GM12878 (cell line): ENCODE measurements around the gene SOCS6.

Experiments
- CREB1 ChIP-seq: IDR thresholded peaks from 2 replicates; pipeline ENCODE4 v1.6.1; 2012; ENCODE audit warnings: low read depth, mild to moderate bottlenecking, inconsistent platforms
- CTCF ChIP-seq, 3 experiments: IDR thresholded peaks in 2 of 3; conservative IDR thresholded peaks in 1 of 3; 2 replicates each; pipeline ENCODE4 v1.5.1; 2011; ENCODE audit warnings: low read depth in 3 of 3, low read length in 3 of 3, mild to moderate bottlenecking in 3 of 3, control low read depth in 2 of 3, moderate library complexity in 2 of 3, inconsistent platforms in 1 of 3, mixed read lengths in 1 of 3; ENCODE audit not compliant: control insufficient read depth in 2 of 3, insufficient read depth in 1 of 3; ENCODE audit errors: extremely low read depth in 1 of 3
- NKRF ChIP-seq: fragments of 450-650 bp; conservative IDR thresholded peaks from 2 replicates; pipeline ENCODE4 v1.6.1; 2017; ENCODE audit warnings: mild to moderate bottlenecking, moderate library complexity
- NR2C2 ChIP-seq: IDR thresholded peaks from 2 replicates; pipeline ENCODE4 v1.6.1; 2011; ENCODE audit warnings: borderline replicate concordance, low read depth; ENCODE audit not compliant: control insufficient read depth, insufficient read length
- POLR2A ChIP-seq: IDR thresholded peaks from 2 replicates; pipeline ENCODE4 v1.6.1; 2011; ENCODE audit warnings: low read depth, mild to moderate bottlenecking, low read length
- RFX5 ChIP-seq: IDR thresholded peaks from 2 replicates; pipeline ENCODE4 v1.6.1; 2011; ENCODE audit warnings: low read depth, low read length, improper control_type of control experiment
- SIN3A ChIP-seq: IDR thresholded peaks from 2 replicates; pipeline ENCODE4 v1.6.1; 2012; ENCODE audit warnings: low read depth, low read length, improper control_type of control experiment
- SUPT20H ChIP-seq: IDR thresholded peaks from 2 replicates; pipeline ENCODE4 v1.6.1; 2011; ENCODE audit warnings: low read depth, mild to moderate bottlenecking, low read length, moderate library complexity, borderline replicate concordance; ENCODE audit not compliant: control insufficient read depth

- TF ChIP-seq NKRF (no peak), CREB1 (no peak), SUPT20H (no peak), SIN3A (no peak), RFX5 (no peak), CTCF (IDR thresholded peaks at IDR 0.05 in 2 of 3, conservative IDR thresholded peaks at IDR 0.05 in 1 of 3; ENCODE audit: control insufficient read depth in 2 of 3, extremely low read depth in 1 of 3, insufficient read depth in 1 of 3, low read depth in 3 of 3, low read length in 3 of 3) (no peak), POLR2A (no peak), NR2C2 (no peak)
Measured at GRCh38 chr18:70374154-70374553, 85.3 kb downstream of the SOCS6 start.
